Prostate gland (tissue), 2 donors: ENCODE measurements around the gene SPTBN2. TPM values are rescaled to one million over a fixed set of nuclear protein-coding genes. Genes with fewer than 3 reads are reported as not detected.

ENCODE experiments used
- DNase-seq: peaks from one replicate; pipeline ENCODE4 v3.0.0-alpha.2; 2019; ENCODE audit warnings: low spot score
- H3K27ac ChIP-seq, 2 donors: fragments of 200-600 bp; sonication (generic); 2 replicates each; pipeline ENCODE4 v1.5.1; 2017 to 2019
- H3K27me3 ChIP-seq: fragments of 200-600 bp; sonication (generic); replicated peaks from 2 replicates; pipeline ENCODE4 v1.5.1; 2019; ENCODE audit not compliant: insufficient read depth
- H3K36me3 ChIP-seq, 2 donors: fragments of 200-600 bp; sonication (generic); 1 replicate in 1 of 2; 2 replicates in 1 of 2; pipeline versions ENCODE4 v1.5.1 to v1.8.1; 2017 to 2019
- H3K4me1 ChIP-seq: fragments of 200-600 bp; sonication (generic); replicated peaks from 2 replicates; pipeline ENCODE4 v1.5.1; 2019
- H3K4me3 ChIP-seq, 2 donors: fragments of 200-600 bp; sonication (generic); 2 replicates each; pipeline ENCODE4 v1.5.1; 2017 to 2019
- H3K9me3 ChIP-seq: fragments of 200-600 bp; sonication (generic); 2 replicates; pipeline ENCODE4 v1.5.1; 2017
- POLR2A ChIP-seq: fragments of 450-650 bp; IDR thresholded peaks from one replicate; pipeline ENCODE4 v1.6.1; 2016; ENCODE audit warnings: antibody characterized with exemption, mild to moderate bottlenecking
- POLR2AphosphoS5 ChIP-seq: sonication (generic); formaldehyde crosslinking; IDR thresholded peaks from one replicate; pipeline ENCODE4 v1.6.1; 2017; ENCODE audit warnings: antibody characterized with exemption
- WGBS: methylation state at CpG from one replicate; pipeline ENCODE4 v1.1.5; 2018; 5-methylcytosine and 5-hydroxymethylcytosine counted together
- intact Hi-C: fragments of 100-400 bp; cut with DNase I; formaldehyde crosslinking; loops from one replicate; pipeline ENCODE4 v1.14.2; 2022
- total RNA-seq, 2 donors: library from RNA; depleted of rRNA; stranded (reverse); fragments of >200 nt; gene quantifications; one replicate each; pipeline ENCODE4 v1.1.0, GENCODE V29; 2016
- TF ChIP-seq, protein P1 (sequence below), 4 experiments: fragments of 200-600 bp in 2 of 4; fragments of 450-650 bp in 2 of 4; sonication (generic) in 2 of 4; IDR thresholded peaks; 1 replicate in 3 of 4; 2 replicates in 1 of 4; pipeline ENCODE4 v1.5.1; 2016 to 2019; ENCODE audit warnings: antibody characterized with exemption in 4 of 4, mild to moderate bottlenecking in 2 of 4, moderate library complexity in 2 of 4

Gene SPTBN2
- total RNA-seq, 2 donors from 2014 or later, result 139 to 140 TPM

DNA sequence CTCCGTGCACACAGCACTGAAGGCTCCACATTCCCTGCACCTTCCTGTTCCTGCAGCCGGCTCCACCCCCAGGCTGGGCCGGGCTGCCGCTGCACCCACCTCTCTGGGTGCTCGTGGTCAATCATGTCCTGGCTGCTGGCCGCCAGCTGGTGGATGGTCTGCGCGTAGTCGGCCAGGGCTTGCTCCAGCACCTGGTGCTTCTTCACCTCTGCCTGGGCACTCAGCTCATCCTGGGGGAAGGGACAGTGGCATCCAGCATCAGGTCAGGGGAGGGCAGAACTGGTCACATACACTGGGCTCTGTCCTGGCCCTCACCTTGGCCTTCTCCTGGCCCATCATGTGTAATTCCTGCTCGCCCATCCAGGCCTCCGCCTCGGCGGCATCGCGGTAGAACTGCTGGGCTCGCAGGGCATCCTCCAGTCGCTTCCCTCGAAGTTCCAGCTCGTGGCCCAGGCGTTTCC lies 36.1 kb downstream of the SPTBN2 start:
- DNase-seq, result no peak
- Histone ChIP-seq H3K36me3 (peaks cover 5 to 14% of the 10 kb centered on the region in 2 donors), H3K27ac (no peak overlapping the region), H3K27me3 (no peaks in the 10 kb centered on the region), H3K9me3 (no peaks in the 10 kb centered on the region), H3K4me3 (no peak overlapping the region), H3K4me1 (no peaks in the 10 kb centered on the region)
- TF ChIP-seq POLR2AphosphoS5 (no peak), POLR2A (no peak)
- TF ChIP-seq, protein P1, sequence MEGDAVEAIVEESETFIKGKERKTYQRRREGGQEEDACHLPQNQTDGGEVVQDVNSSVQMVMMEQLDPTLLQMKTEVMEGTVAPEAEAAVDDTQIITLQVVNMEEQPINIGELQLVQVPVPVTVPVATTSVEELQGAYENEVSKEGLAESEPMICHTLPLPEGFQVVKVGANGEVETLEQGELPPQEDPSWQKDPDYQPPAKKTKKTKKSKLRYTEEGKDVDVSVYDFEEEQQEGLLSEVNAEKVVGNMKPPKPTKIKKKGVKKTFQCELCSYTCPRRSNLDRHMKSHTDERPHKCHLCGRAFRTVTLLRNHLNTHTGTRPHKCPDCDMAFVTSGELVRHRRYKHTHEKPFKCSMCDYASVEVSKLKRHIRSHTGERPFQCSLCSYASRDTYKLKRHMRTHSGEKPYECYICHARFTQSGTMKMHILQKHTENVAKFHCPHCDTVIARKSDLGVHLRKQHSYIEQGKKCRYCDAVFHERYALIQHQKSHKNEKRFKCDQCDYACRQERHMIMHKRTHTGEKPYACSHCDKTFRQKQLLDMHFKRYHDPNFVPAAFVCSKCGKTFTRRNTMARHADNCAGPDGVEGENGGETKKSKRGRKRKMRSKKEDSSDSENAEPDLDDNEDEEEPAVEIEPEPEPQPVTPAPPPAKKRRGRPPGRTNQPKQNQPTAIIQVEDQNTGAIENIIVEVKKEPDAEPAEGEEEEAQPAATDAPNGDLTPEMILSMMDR (IDR thresholded peaks at IDR 0.05), result no peak
- intact Hi-C loops, result no loop called here
- WGBS, result 91% methylated on average over 20 of the region's 20 CpGs

DNA sequence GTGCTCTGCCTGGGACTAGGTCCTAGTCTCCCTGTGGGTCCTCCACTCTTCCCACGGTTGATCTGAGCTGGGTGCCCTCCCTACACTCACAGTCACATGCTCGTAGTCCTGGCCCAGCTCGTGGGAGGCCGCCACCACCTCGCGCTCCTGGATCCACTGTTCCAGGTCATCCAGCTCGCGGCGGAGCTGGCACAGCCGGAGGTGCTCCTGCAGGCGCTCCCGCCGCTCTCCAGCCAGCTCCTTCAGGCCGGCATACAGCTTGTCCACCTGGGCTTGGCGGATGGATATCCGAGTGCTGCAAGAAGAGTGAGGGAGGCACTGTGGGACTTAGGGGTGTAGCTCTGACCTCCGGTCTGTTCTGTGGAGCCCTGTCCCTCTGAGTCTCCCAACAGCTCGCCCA lies 36.6 kb downstream of the SPTBN2 start:
- no peaks in the 10 kb centered on the region for H3K9me3 ChIP-seq
- TF ChIP-seq POLR2AphosphoS5 (no peak), POLR2A (no peak)
- TF ChIP-seq, protein P1 (IDR thresholded peaks at IDR 0.05), result no peak
- H3K27ac ChIP-seq, result no peak overlapping the region
- no peak for DNase-seq
- intact Hi-C loops, result no loop called here
- peaks cover 3% of the 10 kb centered on the region for H3K4me1 ChIP-seq
- WGBS, result 94% methylated on average over 18 of the region's 18 CpGs
- H3K36me3 ChIP-seq, result peaks cover 5 to 14% of the 10 kb centered on the region in 2 donors
- no peak overlapping the region for H3K4me3 ChIP-seq
- H3K27me3 ChIP-seq, result no peaks in the 10 kb centered on the region

DNA sequence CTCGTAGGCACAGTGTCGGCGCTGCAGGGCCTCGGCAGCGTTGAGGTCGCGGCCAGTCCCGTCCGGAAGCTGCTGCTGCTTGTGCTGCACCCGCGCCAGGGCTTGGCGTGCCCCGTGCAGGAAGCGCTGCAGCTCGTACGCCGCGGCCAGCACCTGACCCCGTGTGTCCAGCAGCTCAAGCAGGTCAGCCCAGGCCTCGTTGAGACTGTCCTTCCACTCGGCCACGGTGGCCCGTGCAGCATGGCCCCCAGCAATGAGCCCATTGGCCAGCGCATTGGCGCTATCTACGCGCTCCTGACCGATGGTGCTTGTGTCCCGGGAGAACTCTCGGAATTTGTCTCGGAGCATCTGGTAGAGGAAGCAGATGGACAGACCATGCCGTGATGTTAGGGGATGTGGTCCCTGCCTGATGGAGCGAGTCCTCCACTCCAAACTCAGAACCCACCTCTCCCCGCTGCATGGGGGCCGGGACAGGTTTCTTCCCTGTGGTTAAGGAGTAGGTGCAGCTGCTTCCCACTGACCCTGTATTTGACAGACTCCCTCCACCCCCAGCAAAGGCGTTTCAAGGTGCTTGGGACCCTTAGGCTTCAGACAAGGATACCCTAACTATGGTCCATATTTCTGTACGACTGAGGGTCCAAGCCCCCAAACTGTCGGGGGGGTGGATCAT lies 37.6 kb downstream of the SPTBN2 start:
- intact Hi-C loops, result no loop called here
- H3K4me3 ChIP-seq, result no peak overlapping the region
- no peaks in the 10 kb centered on the region for H3K27me3 ChIP-seq
- peaks cover 4% of the 10 kb centered on the region for H3K4me1 ChIP-seq
- TF ChIP-seq POLR2AphosphoS5 (no peak), POLR2A (no peak)
- TF ChIP-seq, protein P1 (IDR thresholded peaks at IDR 0.05), result no peak
- no peak overlapping the region for H3K27ac ChIP-seq
- H3K36me3 ChIP-seq, result peaks cover 5 to 14% of the 10 kb centered on the region in 2 donors
- DNase-seq, result no peak
- no peaks in the 10 kb centered on the region for H3K9me3 ChIP-seq
- 92% methylated on average over 31 of the region's 38 CpGs for WGBS

DNA sequence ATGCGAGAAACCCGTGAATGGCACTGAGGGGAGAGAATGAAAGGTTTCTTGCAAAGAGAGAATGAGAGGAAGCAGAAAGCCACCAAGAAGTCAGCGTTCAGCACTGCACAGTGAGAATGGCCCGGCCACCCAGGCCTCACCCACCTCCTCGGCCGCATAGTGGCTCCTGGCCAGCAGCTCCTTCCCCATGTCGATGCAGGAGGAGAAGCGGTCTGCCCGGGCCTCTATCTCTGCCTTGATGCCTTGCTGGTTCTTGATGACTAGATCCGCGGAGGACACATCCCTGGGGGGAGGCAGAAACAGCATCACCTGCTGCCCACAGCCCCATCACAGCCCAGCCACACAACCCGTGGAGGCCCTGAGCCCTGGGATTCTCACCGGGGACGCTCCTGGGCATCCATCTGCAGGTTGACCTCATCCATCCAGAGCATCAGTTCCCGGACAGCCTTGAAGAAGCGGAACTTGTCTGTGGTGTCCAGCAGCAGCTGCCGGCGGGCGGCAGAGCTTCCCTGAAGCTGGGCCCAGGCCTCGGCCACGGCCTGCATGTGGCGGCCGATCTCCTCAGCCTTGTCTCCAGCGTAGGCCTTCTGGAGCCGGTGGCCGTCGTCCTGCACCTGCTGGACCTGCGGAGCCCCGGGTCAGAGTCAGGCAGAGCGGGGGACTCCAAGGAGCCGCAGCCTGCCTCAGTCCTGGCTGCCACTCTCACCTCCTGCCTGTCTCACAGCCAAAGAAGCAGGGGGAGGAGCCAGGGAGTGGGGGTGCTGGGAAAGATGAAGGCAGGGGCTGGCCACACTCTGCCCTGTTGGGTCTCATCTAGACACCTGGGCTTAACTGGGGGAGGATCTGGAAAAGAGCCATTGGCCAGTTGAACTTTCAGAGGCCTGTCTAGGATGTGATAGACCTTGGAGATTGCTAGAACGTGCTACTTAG lies 39.1 kb downstream of the SPTBN2 start:
- 94% methylated on average over 32 of the region's 32 CpGs for WGBS
- H3K9me3 ChIP-seq, result no peaks in the 10 kb centered on the region
- no peak for DNase-seq
- H3K27ac ChIP-seq, result no peak overlapping the region
- H3K27me3 ChIP-seq, result no peaks in the 10 kb centered on the region
- intact Hi-C loops, result no loop called here
- H3K36me3 ChIP-seq, result peaks cover 5 to 14% of the 10 kb centered on the region in 2 donors
- H3K4me3 ChIP-seq, result no peak overlapping the region
- peaks cover 4% of the 10 kb centered on the region for H3K4me1 ChIP-seq
- TF ChIP-seq POLR2AphosphoS5 (no peak), POLR2A (no peak)
- TF ChIP-seq, protein P1 (IDR thresholded peaks at IDR 0.05), result no peak
